GM12878 (cell line): ENCODE results near the gene STRN4. TPM values are rescaled to one million over a fixed set of nuclear protein-coding genes. Genes with fewer than 3 reads are reported as not detected.

Experiments used
- ATAC-seq: fragments of 200-7000 bp; cut with Tn5 transposase; 3 replicates; pipeline ENCODE4 v1.9.1; 2020; ENCODE audit warnings: mild to moderate bottlenecking, moderate library complexity
- BruUV-seq: library from RNA; stranded (reverse); fragments of 400-500 nt; replicated peaks from 2 replicates; lab custom pipeline; 2021; lab: Mats Ljungman, UMichigan
- CTCF ChIA-PET: fragments of 300-600 bp; sonication (Branson Sonifier 250); formaldehyde crosslinking; extraction: SDS; loops from one replicate; lab custom pipeline; 2021; ENCODE audit warnings: inconsistent platforms; lab: Yijun Ruan, JAX
- POLR2A ChIA-PET: fragments of 350-600 bp; formaldehyde crosslinking; extraction: SDS; loops from one replicate; lab custom pipeline; 2021; ENCODE audit warnings: inconsistent platforms; lab: Charles Lee
- RAD21 ChIA-PET: fragments of 300-600 bp; sonication (Branson Sonifier 250); formaldehyde crosslinking; loops from one replicate; lab custom pipeline; 2023; ENCODE audit warnings: antibody characterized with exemption; ENCODE audit not compliant: unreplicated experiment; lab: Charles Lee
- SMC1A ChIA-PET: fragments of 300-600 bp; sonication (Branson Sonifier 250); formaldehyde crosslinking; loops from one replicate; lab custom pipeline; 2023; ENCODE audit not compliant: unreplicated experiment, uncharacterized antibody; lab: Charles Lee
- DNase-seq: peaks from one replicate; pipeline ENCODE4 v3.0.0-alpha.2; 2011; ENCODE audit warnings: low read depth, low spot score
- FAIRE-seq: peaks from 3 replicates; lab custom pipeline; 2011; peaks lifted over from hg19 to GRCh38; lab: Jason Lieb, UNC
- H2AFZ ChIP-seq: 2 replicates; pipeline ENCODE4 v1.6.0; 2011; ENCODE audit warnings: low read depth, low read length, control low read depth; ENCODE audit not compliant: control insufficient read depth
- H3K27ac ChIP-seq: 2 replicates; pipeline ENCODE4 v1.5.1; 2011; ENCODE audit warnings: control low read depth; ENCODE audit not compliant: control insufficient read depth, insufficient read depth
- H3K27me3 ChIP-seq, 2 experiments: replicated peaks in 1 of 2; 2 replicates each; pipeline versions ENCODE4 v1.6.0 to v1.6.1; 2011; ENCODE audit warnings: low read length in 1 of 2; ENCODE audit not compliant: control insufficient read depth in 2 of 2, insufficient read depth in 2 of 2
- H3K36me3 ChIP-seq, 2 experiments: 2 replicates each; pipeline ENCODE4 v1.5.1; 2011; ENCODE audit warnings: low read length in 1 of 2; ENCODE audit not compliant: control insufficient read depth in 2 of 2, insufficient read depth in 2 of 2
- H3K4me1 ChIP-seq: 2 replicates; pipeline ENCODE4 v1.6.1; 2011; ENCODE audit warnings: mild to moderate bottlenecking, low read length, moderate library complexity, mixed read lengths; ENCODE audit not compliant: control insufficient read depth, insufficient read depth
- H3K4me2 ChIP-seq: 2 replicates; pipeline ENCODE4 v1.6.0; 2011; ENCODE audit warnings: control low read depth; ENCODE audit not compliant: control insufficient read depth, insufficient read depth
- H3K4me3 ChIP-seq: fragments of 200-600 bp; sonication (generic); 2 replicates; pipeline ENCODE4 v1.5.1; 2016
- H3K79me2 ChIP-seq: 2 replicates; pipeline ENCODE4 v1.6.0; 2011; ENCODE audit warnings: low read length; ENCODE audit not compliant: control insufficient read depth, insufficient read depth
- H3K9ac ChIP-seq: 2 replicates; pipeline ENCODE4 v1.8.0; 2011; ENCODE audit warnings: low read length, control low read depth, mixed read lengths; ENCODE audit not compliant: control insufficient read depth, insufficient read depth
- H3K9me3 ChIP-seq: replicated peaks from 3 replicates; pipeline ENCODE4 v1.5.1; 2011; ENCODE audit warnings: mild to moderate bottlenecking, low read length; ENCODE audit not compliant: control insufficient read depth, insufficient read depth
- H4K20me1 ChIP-seq: 2 replicates; pipeline ENCODE4 v1.6.0; 2011; ENCODE audit not compliant: control insufficient read depth, insufficient read depth
- ASH2L ChIP-seq: fragments of 300-600, 200-600 bp; sonication (generic); IDR thresholded peaks from 2 replicates; pipeline ENCODE4 v1.6.1; 2017; ENCODE audit warnings: low read depth, mild to moderate bottlenecking, borderline replicate concordance
- CREB1 ChIP-seq: IDR thresholded peaks from 2 replicates; pipeline ENCODE4 v1.6.1; 2012; ENCODE audit warnings: low read depth, mild to moderate bottlenecking, inconsistent platforms
- PML ChIP-seq: IDR thresholded peaks from 2 replicates; pipeline ENCODE4 v1.6.1; 2012; ENCODE audit warnings: low read length, inconsistent platforms
- POLR2AphosphoS2 ChIP-seq: IDR thresholded peaks from 2 replicates; pipeline ENCODE4 v1.6.1; 2011; ENCODE audit warnings: low read depth, mild to moderate bottlenecking, low read length, improper control_type of control experiment, moderate library complexity
- RELA ChIP-seq: fragments of 450-650 bp; IDR thresholded peaks from 2 replicates; pipeline ENCODE4 v1.8.0; 2014; ENCODE audit warnings: borderline replicate concordance; ENCODE audit not compliant: partially characterized antibody
- SPI1 ChIP-seq: IDR thresholded peaks from 2 replicates; pipeline ENCODE4 v1.6.1; 2011; ENCODE audit warnings: low read depth, mild to moderate bottlenecking, low read length, moderate library complexity, borderline replicate concordance; ENCODE audit not compliant: insufficient read depth
- ZNF274 ChIP-seq: IDR thresholded peaks from one replicate; pipeline ENCODE4 v1.8.0; 2011; ENCODE audit not compliant: insufficient read length, insufficient read depth
- WGBS: methylation state at CpG from one replicate; pipeline ENCODE4 v1.1.6; 2016; ENCODE audit warnings: low lambda C conversion rate; ENCODE audit not compliant: insufficient replicate concordance, insufficient coverage; ENCODE audit errors: missing lambda C conversion rate; 5-methylcytosine and 5-hydroxymethylcytosine counted together
- in situ Hi-C: fragments of 300-500 bp; cut with MboI; formaldehyde crosslinking; loops from 9 replicates; pipeline ENCODE4 v1.14.3; 2018; ENCODE audit warnings: mixed read lengths
- intact Hi-C: fragments of 100-400 bp; cut with micrococcal nuclease; formaldehyde crosslinking; loops from one replicate; pipeline ENCODE4 v1.14.2; 2022; ENCODE audit not compliant: unreplicated experiment
- polyA plus RNA-seq, 11 experiments: library from polyadenylated mRNA; depleted of rRNA in 4 of 11; unstranded in 6 of 11; stranded (reverse) in 5 of 11; fragments of >200 nt; fragmentation: Nextera tagmentation in 4 of 11; fragmentation: Illumina TruSeq in 1 of 11; extraction: Ambion mirVana in 4 of 11; extraction: Trizol in 1 of 11; gene quantifications; 1 replicate in 1 of 11; 2 replicates in 10 of 11; pipeline versions ENCODE4 v1.2.1 to v1.2.3, GENCODE V29; 2011 to 2016; ENCODE audit warnings: inconsistent platforms in 2 of 11, missing spikeins in 2 of 11, low read depth in 1 of 11
- total RNA-seq, 4 experiments: library from RNA; depleted of rRNA in 3 of 4; stranded (reverse); fragments of >200 nt in 3 of 4; fragmentation: Illumina TruSeq in 1 of 4; extraction: Trizol in 1 of 4; gene quantifications; 2 replicates each; pipeline versions ENCODE4 v1.2.1 to v1.2.3, GENCODE V29; 2013 to 2021
- TF ChIP-seq, protein P1 (sequence below): IDR thresholded peaks from 2 replicates; pipeline ENCODE4 v1.6.1; 2012; ENCODE audit warnings: low read length, inconsistent platforms
- TF ChIP-seq, protein P2 (sequence below): fragments of 450-650 bp; IDR thresholded peaks from 2 replicates; pipeline ENCODE4 v1.6.1; 2017; ENCODE audit warnings: antibody characterized with exemption, mild to moderate bottlenecking, moderate library complexity

The STRN4 gene
- total and polyA plus RNA-seq, 10 of the 15 experiments (the other 5 are each of a cell fraction or from before 2014, with no cell fraction given) = 0.42 to 62.8 (median 22.5) TPM

DNA sequence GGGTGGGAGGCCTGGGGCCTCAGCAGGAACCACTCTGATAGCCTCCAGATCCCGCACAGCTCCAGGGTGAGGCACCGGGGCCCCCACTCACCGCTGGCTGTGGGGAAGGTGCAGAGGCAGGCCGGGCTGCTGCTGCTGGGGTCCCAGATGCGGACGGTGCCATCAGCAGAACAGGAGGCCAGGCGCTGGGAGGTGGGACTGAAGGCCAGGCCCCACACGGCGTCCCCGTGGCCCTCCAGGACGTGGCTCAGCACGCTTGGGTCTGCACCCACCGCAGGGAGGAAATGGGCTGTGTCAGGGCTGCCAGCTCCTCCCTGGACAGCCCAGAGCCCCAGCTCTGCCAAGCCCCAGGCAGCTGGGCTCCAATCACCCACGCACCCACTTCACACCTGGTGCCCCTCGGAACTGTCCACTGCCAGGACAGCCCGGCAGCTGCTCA is 23.2 kb downstream of the STRN4 start:
- BruUV-seq = no TSS peak
- DNase-seq = no peak
- no peak for FAIRE-seq
- H3K36me3 ChIP-seq = peaks cover 20 to 67% of the 10 kb centered on the region in 2 experiments; a peak in 3 of 4 replicates
- H3K9me3 ChIP-seq = no peaks in the 10 kb centered on the region
- CTCF ChIA-PET = interaction anchor here (0.5 to 0.9 kb wide), 3 partner anchors 18 to 886 kb away, joined by 3 to 6 read pairs (median 3); no protein-coding TSS in a partner anchor
- H4K20me1 ChIP-seq = no peaks in the 10 kb centered on the region
- H3K27ac ChIP-seq = no peak overlapping the region
- POLR2A ChIA-PET = no interaction called here
- no peak overlapping the region for H3K4me2 ChIP-seq
- ATAC-seq = no peak
- no peak for TF ChIP-seq ASH2L
- no peak for TF ChIP-seq RELA
- TF ChIP-seq CREB1 = no peak
- TF ChIP-seq ZNF274 = no peak
- TF ChIP-seq SPI1 = no peak
- no peak for TF ChIP-seq PML
- TF ChIP-seq, all 136 proteins: peak for 0
- Histone ChIP-seq H3K27me3 (no peaks in the 10 kb centered on the region), H3K79me2 (no peaks in the 10 kb centered on the region), H3K4me1 (peaks cover 25% of the 10 kb centered on the region), H2AFZ (no peak overlapping the region), H3K9ac (no peak overlapping the region), H3K4me3 (no peak overlapping the region)
- intact Hi-C loops (no loop called here), in situ Hi-C loops (no loop called here)
- WGBS = 53% methylated on average over 15 of the region's 16 CpGs
- ChIA-PET SMC1A (no interaction called here), RAD21 (interaction anchor here (1.4 kb wide), 1 partner anchor 14 kb away, joined by 3 read pairs; no protein-coding TSS in a partner anchor)

GRCh38 chr19:46722421-46723022 is 23.7 kb downstream of the STRN4 start:
- Histone ChIP-seq H3K4me2 (no peak overlapping the region), H3K27me3 (no peaks in the 10 kb centered on the region), H3K4me1 (peaks cover 30% of the 10 kb centered on the region), H3K27ac (no peak overlapping the region), H3K4me3 (no peak overlapping the region), H3K36me3 (peaks cover 15 to 62% of the 10 kb centered on the region in 2 experiments; a peak in 3 of 4 replicates), H4K20me1 (no peaks in the 10 kb centered on the region), H3K9me3 (no peaks in the 10 kb centered on the region), H3K9ac (no peak overlapping the region), H2AFZ (no peak overlapping the region), H3K79me2 (peaks cover 2% of the 10 kb centered on the region)
- CTCF ChIA-PET = interaction anchor here (0.5 to 0.9 kb wide), 3 partner anchors 18 to 886 kb away, joined by 3 to 6 read pairs (median 3); no protein-coding TSS in a partner anchor
- WGBS = 50% methylated on average over 25 of the region's 25 CpGs
- in situ Hi-C loops (no loop called here), intact Hi-C loops (no loop called here)
- no peak for DNase-seq
- SMC1A ChIA-PET = no interaction called here
- FAIRE-seq = no peak
- POLR2A ChIA-PET = no interaction called here
- RAD21 ChIA-PET = interaction anchor here (1.4 kb wide), 1 partner anchor 13 kb away, joined by 3 read pairs; no protein-coding TSS in a partner anchor
- no peak for ATAC-seq
- BruUV-seq = no TSS peak
- TF ChIP-seq, protein P1, sequence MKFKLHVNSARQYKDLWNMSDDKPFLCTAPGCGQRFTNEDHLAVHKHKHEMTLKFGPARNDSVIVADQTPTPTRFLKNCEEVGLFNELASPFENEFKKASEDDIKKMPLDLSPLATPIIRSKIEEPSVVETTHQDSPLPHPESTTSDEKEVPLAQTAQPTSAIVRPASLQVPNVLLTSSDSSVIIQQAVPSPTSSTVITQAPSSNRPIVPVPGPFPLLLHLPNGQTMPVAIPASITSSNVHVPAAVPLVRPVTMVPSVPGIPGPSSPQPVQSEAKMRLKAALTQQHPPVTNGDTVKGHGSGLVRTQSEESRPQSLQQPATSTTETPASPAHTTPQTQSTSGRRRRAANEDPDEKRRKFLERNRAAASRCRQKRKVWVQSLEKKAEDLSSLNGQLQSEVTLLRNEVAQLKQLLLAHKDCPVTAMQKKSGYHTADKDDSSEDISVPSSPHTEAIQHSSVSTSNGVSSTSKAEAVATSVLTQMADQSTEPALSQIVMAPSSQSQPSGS = no peak
- TF ChIP-seq POLR2AphosphoS2 (no peak), PML (no peak)
- TF ChIP-seq, protein P2, sequence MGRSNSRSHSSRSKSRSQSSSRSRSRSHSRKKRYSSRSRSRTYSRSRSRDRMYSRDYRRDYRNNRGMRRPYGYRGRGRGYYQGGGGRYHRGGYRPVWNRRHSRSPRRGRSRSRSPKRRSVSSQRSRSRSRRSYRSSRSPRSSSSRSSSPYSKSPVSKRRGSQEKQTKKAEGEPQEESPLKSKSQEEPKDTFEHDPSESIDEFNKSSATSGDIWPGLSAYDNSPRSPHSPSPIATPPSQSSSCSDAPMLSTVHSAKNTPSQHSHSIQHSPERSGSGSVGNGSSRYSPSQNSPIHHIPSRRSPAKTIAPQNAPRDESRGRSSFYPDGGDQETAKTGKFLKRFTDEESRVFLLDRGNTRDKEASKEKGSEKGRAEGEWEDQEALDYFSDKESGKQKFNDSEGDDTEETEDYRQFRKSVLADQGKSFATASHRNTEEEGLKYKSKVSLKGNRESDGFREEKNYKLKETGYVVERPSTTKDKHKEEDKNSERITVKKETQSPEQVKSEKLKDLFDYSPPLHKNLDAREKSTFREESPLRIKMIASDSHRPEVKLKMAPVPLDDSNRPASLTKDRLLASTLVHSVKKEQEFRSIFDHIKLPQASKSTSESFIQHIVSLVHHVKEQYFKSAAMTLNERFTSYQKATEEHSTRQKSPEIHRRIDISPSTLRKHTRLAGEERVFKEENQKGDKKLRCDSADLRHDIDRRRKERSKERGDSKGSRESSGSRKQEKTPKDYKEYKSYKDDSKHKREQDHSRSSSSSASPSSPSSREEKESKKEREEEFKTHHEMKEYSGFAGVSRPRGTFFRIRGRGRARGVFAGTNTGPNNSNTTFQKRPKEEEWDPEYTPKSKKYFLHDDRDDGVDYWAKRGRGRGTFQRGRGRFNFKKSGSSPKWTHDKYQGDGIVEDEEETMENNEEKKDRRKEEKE = no peak
